SU-DHL-6 (cell line): Measurements from ENCODE around the gene FUOM.

Source experiments
- H2AFZ ChIP-seq: fragments of 200-600 bp; sonication (generic); 2 replicates; pipeline ENCODE4 v1.6.1; 2014; ENCODE audit warnings: low read depth, mild to moderate bottlenecking, moderate library complexity, mixed read lengths, antibody characterized with exemption, low read length; ENCODE audit not compliant: severe bottlenecking
- H3F3A ChIP-seq: fragments of 200-600 bp; shearing (Covaris generic); 2 replicates; pipeline ENCODE4 v1.6.0; 2016; ENCODE audit warnings: antibody characterized with exemption, mild to moderate bottlenecking; ENCODE audit not compliant: insufficient read depth
- H3K27ac ChIP-seq: fragments of 200-600 bp; sonication (generic); 2 replicates; pipeline ENCODE4 v1.5.1; 2016; ENCODE audit warnings: low read depth, mild to moderate bottlenecking, low read length, moderate library complexity, mixed read lengths
- H3K27me3 ChIP-seq: fragments of 200-600 bp; sonication (generic), shearing (Covaris generic); 2 replicates; pipeline ENCODE4 v1.6.0; 2014; ENCODE audit warnings: mild to moderate bottlenecking, low read length
- H3K36me3 ChIP-seq: fragments of 200-600 bp; sonication (generic); 2 replicates; pipeline ENCODE4 v1.6.1; 2014; ENCODE audit warnings: mild to moderate bottlenecking, low read length, mixed read lengths
- H3K4me2 ChIP-seq: fragments of 300-600, 200-600 bp; shearing (Covaris generic), sonication (generic); 2 replicates; pipeline ENCODE4 v1.6.0; 2014; ENCODE audit warnings: low read length, low read depth, mild to moderate bottlenecking; ENCODE audit not compliant: poor library complexity, severe bottlenecking
- H3K4me3 ChIP-seq: fragments of 200-600 bp; sonication (generic); 2 replicates; pipeline ENCODE4 v1.5.1; 2014; ENCODE audit warnings: antibody characterized with exemption, low read length, mild to moderate bottlenecking, mixed read lengths; ENCODE audit not compliant: insufficient read depth, poor library complexity, severe bottlenecking
- H3K79me2 ChIP-seq: fragments of 200-600 bp; sonication (generic); 2 replicates; pipeline ENCODE4 v1.6.1; 2014; ENCODE audit warnings: mild to moderate bottlenecking, low read length, moderate library complexity; ENCODE audit not compliant: insufficient read depth
- H3K9ac ChIP-seq: fragments of 200-600 bp; sonication (generic); 2 replicates; pipeline ENCODE4 v1.7.0; 2014; ENCODE audit warnings: mild to moderate bottlenecking, low read length
- H3K9me2 ChIP-seq: fragments of 200-600 bp; sonication (generic); replicated peaks from 2 replicates; pipeline ENCODE4 v1.6.1; 2014; ENCODE audit warnings: low read length; ENCODE audit not compliant: insufficient read depth
- H3K9me3 ChIP-seq: fragments of 200-600 bp; sonication (generic); 2 replicates; pipeline ENCODE4 v1.6.1; 2014; ENCODE audit warnings: low read length, mixed read lengths; ENCODE audit not compliant: insufficient read depth
- H4K20me1 ChIP-seq: fragments of 200-600 bp; sonication (generic); 2 replicates; pipeline ENCODE4 v1.6.1; 2014; ENCODE audit warnings: low read depth, mild to moderate bottlenecking, antibody characterized with exemption, low read length, moderate library complexity, mixed read lengths
- EZH2phosphoT487 ChIP-seq: fragments of 200-600 bp; sonication (generic), shearing (Covaris generic); conservative IDR thresholded peaks from 2 replicates; pipeline ENCODE4 v1.6.1; 2018; ENCODE audit warnings: mild to moderate bottlenecking, antibody characterized with exemption, low read length, moderate library complexity, mixed read lengths
- TF ChIP-seq, protein P1 (sequence below): fragments of 200-600 bp; sonication (generic); IDR thresholded peaks from one replicate; pipeline ENCODE4 v1.5.1; 2017; ENCODE audit warnings: antibody characterized with exemption, mild to moderate bottlenecking, low read length, moderate library complexity; ENCODE audit not compliant: insufficient read depth, poor library complexity, severe bottlenecking

Gene FUOM

GRCh38 chr10:133403784-133404183 lies 46.0 kb upstream of the FUOM start:
- H3K27me3 ChIP-seq: no peaks in the 10 kb centered on the region
- H3K27ac ChIP-seq: no peak overlapping the region
- H3K4me2 ChIP-seq: no peak overlapping the region
- H4K20me1 ChIP-seq: no peaks in the 10 kb centered on the region
- no peaks in the 10 kb centered on the region for H3K9me3 ChIP-seq
- TF ChIP-seq EZH2phosphoT487: no peak
- TF ChIP-seq, protein P1, sequence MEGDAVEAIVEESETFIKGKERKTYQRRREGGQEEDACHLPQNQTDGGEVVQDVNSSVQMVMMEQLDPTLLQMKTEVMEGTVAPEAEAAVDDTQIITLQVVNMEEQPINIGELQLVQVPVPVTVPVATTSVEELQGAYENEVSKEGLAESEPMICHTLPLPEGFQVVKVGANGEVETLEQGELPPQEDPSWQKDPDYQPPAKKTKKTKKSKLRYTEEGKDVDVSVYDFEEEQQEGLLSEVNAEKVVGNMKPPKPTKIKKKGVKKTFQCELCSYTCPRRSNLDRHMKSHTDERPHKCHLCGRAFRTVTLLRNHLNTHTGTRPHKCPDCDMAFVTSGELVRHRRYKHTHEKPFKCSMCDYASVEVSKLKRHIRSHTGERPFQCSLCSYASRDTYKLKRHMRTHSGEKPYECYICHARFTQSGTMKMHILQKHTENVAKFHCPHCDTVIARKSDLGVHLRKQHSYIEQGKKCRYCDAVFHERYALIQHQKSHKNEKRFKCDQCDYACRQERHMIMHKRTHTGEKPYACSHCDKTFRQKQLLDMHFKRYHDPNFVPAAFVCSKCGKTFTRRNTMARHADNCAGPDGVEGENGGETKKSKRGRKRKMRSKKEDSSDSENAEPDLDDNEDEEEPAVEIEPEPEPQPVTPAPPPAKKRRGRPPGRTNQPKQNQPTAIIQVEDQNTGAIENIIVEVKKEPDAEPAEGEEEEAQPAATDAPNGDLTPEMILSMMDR: no peak
- peaks cover 25% of the 10 kb centered on the region; the same call in 1 of the 2 replicates for H3K79me2 ChIP-seq
- peaks cover 6% of the 10 kb centered on the region; the same call in 1 of the 2 replicates for H3K36me3 ChIP-seq
- H3K9ac ChIP-seq: no peak overlapping the region
- no peaks in the 10 kb centered on the region for H3F3A ChIP-seq
- H3K9me2 ChIP-seq: no peaks in the 10 kb centered on the region
- no peak overlapping the region for H2AFZ ChIP-seq
- H3K4me3 ChIP-seq: no peak overlapping the region

DNA sequence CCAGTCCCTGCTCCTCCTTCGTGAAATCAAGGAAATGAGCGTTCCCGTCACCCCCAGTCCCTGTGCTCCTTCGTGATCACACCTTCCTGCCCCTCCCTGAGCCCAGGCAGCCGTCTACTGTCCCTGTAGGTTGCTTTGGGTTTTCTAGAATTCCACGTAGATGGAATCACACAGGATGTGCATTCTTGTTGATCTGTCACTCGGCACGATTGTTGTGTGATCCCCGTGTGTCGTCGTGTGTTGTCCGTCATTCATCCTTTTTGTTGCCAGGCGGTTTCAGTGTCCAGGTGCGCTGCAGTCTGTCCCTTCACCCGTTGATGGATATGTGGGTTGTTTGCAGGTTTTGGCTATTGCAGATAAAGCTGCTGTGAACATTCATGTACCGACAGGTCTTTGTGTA lies 45.5 kb upstream of the FUOM start:
- Histone ChIP-seq H2AFZ (no peak overlapping the region), H3K4me2 (no peak overlapping the region), H4K20me1 (no peaks in the 10 kb centered on the region), H3F3A (no peaks in the 10 kb centered on the region), H3K9me2 (no peaks in the 10 kb centered on the region), H3K27me3 (no peaks in the 10 kb centered on the region), H3K79me2 (peaks cover 21% of the 10 kb centered on the region; the same call in 1 of the 2 replicates), H3K36me3 (peaks cover 2% of the 10 kb centered on the region; the same call in 1 of the 2 replicates), H3K4me3 (no peak overlapping the region), H3K9ac (no peak overlapping the region), H3K9me3 (no peaks in the 10 kb centered on the region), H3K27ac (no peak overlapping the region)
- TF ChIP-seq EZH2phosphoT487: no peak
- TF ChIP-seq, protein P1: no peak

DNA sequence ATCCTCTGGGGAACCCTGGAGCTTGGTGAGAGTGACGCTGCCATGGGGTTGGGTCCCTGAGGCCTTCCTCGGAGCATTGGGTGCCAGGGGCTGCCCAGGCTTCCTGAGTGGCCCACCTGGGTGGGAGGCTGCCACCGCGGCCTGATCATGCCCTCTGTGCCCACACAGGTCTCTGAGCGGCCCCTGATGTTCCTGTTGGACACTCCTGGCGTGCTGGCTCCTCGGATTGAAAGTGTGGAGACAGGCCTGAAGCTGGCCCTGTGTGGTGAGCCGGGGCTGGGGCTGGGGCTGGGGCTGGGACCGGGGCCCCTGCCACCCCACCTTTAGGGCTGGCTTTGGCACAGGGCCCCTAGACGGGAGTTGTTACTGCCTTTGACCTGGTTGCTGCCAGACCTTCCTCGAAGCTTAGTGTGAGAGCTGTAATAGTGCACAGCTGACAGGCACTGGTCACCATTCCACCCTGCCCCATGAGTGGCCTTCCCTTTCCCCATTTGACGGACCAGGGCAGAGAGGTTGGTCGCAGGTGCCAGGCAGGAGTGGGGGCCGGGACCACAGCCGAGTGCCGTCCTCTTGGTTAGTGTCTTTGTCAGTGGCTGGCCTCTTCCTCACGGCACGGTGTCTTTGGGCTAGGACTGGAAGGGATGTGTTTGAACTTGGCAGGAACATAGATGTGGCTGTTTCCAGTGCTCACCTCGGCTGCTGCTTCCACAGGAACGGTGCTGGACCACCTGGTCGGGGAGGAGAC lies 44.3 kb upstream of the FUOM start:
- no peaks in the 10 kb centered on the region for H3K27me3 ChIP-seq
- no peak overlapping the region for H3K27ac ChIP-seq
- no peaks in the 10 kb centered on the region for H3K36me3 ChIP-seq
- TF ChIP-seq EZH2phosphoT487: no peak
- TF ChIP-seq, protein P1: no peak
- no peak overlapping the region for H2AFZ ChIP-seq
- H3F3A ChIP-seq: no peaks in the 10 kb centered on the region
- no peaks in the 10 kb centered on the region for H3K9me2 ChIP-seq
- H3K79me2 ChIP-seq: peaks cover 13% of the 10 kb centered on the region; the same call in 1 of the 2 replicates
- H3K4me3 ChIP-seq: no peak overlapping the region
- no peaks in the 10 kb centered on the region for H4K20me1 ChIP-seq
- no peak overlapping the region for H3K9ac ChIP-seq
- H3K4me2 ChIP-seq: no peak overlapping the region
- no peaks in the 10 kb centered on the region for H3K9me3 ChIP-seq
